Astrocyte of the cerebellum (primary cell): ENCODE data around the gene COL25A1.

ENCODE experiments used
- DNase-seq: peaks from one replicate; pipeline ENCODE4 v3.0.0-alpha.2; 2011; ENCODE audit warnings: low read depth
- H3K4me3 ChIP-seq: 2 replicates; pipeline ENCODE4 v1.5.1; 2011; ENCODE audit warnings: mild to moderate bottlenecking, low read depth, low read length, moderate library complexity
- in situ Hi-C: cut with HindIII; loops from 2 replicates; pipeline ENCODE4 v1.10.0; 2017; ENCODE audit warnings: low sequenced_read_pairs
- TF ChIP-seq, protein P1 (sequence below): IDR thresholded peaks from 2 replicates; pipeline ENCODE4 v1.5.1; 2012; ENCODE audit warnings: low read length, low read depth, moderate library complexity, mild to moderate bottlenecking; ENCODE audit errors: missing control alignments

The COL25A1 gene

DNA sequence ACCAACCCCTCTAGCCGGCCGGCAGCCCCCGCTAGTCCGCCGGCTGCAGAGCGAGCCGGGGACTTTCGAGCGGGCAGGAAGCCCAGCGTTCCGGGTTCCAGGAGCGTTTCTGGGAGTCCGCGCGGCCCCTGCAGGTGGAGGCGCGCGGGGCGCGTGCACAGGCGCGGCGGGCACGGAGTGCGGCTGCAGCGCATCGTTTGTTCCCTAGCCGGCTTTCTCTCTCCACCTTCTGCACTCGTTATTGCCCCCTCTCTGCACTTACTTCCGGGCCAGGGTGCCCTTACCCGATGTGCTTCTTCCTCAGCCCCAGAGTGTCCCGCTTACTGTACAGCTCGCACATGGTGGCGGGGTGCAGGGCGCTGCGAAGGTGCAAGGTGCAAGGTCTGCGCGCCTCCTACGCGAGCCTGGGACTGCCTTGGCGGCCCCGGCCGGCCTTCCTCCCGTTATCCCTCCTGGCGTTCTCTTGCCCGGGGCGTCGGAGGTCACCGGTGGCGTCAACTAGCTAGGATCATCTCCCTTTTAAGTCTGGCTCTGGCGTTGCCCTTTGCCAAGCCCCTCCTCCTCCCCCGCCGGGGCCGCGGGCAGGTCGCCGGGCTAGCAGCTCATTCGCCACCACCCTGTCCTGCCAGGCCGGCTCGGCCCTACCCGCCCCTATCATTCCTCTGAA lies 539.8 kb downstream of the COL25A1 start, which contains the start of gene ETNPPL:
Gene ETNPPL (minus strand): TSS at position 495 of the 667 bp plus-strand sequence. CDS start 155 bp downstream, at position 340.
- TF ChIP-seq, protein P1, sequence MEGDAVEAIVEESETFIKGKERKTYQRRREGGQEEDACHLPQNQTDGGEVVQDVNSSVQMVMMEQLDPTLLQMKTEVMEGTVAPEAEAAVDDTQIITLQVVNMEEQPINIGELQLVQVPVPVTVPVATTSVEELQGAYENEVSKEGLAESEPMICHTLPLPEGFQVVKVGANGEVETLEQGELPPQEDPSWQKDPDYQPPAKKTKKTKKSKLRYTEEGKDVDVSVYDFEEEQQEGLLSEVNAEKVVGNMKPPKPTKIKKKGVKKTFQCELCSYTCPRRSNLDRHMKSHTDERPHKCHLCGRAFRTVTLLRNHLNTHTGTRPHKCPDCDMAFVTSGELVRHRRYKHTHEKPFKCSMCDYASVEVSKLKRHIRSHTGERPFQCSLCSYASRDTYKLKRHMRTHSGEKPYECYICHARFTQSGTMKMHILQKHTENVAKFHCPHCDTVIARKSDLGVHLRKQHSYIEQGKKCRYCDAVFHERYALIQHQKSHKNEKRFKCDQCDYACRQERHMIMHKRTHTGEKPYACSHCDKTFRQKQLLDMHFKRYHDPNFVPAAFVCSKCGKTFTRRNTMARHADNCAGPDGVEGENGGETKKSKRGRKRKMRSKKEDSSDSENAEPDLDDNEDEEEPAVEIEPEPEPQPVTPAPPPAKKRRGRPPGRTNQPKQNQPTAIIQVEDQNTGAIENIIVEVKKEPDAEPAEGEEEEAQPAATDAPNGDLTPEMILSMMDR: peak; percentile 16
- in situ Hi-C loops: no loop called here
- H3K4me3 ChIP-seq: peak within 1 kb of the TSS; percentile 54
- DNase-seq: no peak
